A549 treated with dexamethasone at 1 μM for 4 hours (cell line): ENCODE results near the gene BACE2. TPM values are rescaled to one million over a fixed set of nuclear protein-coding genes. Genes with fewer than 3 reads are reported as not detected.

ENCODE experiments used
- total RNA-seq: library from RNA; stranded (reverse); fragments of 200-300 nt; extraction: Qiagen RNA extraction; gene quantifications from 5 replicates; pipeline ENCODE4 v1.2.3, GENCODE V29; 2022

Gene BACE2
- 22.3 to 24.5 TPM (median 23.6 TPM) in 5 replicates for total RNA-seq

DNA sequence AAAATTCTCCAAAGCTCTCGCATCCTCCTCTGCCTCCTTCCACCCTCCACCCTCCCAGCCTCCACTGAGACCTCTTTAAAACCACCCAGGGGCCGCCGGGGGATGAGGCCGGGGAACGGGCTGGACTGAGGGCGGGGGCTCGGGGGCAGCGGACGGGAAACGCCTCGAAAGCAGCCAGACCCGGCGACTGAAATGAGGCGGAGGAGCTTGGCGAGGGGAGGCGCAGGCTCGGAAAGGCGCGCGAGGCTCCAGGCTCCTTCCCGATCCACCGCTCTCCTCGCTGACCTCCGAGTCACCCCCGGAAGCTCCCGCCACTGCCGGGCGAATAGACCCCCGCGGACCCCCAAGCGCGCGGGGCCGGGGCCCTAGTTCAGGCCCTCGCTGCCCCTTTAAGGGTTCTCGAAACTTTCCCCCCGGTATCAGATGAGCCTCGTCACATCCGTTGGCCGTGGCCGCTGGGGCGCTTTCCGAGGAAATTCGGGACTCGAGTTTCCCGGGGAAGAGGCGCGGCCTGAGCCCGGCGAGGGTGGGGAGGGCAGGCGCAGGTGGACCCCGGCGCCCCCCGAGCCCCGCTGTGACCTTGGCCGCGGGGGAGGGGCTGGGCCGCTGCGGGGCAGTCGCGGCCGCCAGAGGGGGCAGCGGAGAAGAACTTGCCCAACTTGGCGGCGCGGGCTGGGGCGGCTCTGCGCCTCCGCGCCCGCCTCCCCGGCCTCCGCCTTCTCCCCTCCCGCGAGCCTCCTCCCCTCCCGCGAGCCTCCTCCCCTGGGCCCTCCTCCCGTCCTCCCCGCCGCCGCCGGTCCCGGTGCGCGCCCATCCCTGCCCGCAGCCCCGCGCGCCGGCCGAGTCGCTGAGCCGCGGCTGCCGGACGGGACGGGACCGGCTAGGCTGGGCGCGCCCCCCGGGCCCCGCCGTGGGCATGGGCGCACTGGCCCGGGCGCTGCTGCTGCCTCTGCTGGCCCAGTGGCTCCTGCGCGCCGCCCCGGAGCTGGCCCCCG lies at the start of gene BACE2:
BACE2 (plus strand) TSS at position 813 of the 995 bp plus-strand sequence; CDS start at position 917, 104 bp downstream.

DNA sequence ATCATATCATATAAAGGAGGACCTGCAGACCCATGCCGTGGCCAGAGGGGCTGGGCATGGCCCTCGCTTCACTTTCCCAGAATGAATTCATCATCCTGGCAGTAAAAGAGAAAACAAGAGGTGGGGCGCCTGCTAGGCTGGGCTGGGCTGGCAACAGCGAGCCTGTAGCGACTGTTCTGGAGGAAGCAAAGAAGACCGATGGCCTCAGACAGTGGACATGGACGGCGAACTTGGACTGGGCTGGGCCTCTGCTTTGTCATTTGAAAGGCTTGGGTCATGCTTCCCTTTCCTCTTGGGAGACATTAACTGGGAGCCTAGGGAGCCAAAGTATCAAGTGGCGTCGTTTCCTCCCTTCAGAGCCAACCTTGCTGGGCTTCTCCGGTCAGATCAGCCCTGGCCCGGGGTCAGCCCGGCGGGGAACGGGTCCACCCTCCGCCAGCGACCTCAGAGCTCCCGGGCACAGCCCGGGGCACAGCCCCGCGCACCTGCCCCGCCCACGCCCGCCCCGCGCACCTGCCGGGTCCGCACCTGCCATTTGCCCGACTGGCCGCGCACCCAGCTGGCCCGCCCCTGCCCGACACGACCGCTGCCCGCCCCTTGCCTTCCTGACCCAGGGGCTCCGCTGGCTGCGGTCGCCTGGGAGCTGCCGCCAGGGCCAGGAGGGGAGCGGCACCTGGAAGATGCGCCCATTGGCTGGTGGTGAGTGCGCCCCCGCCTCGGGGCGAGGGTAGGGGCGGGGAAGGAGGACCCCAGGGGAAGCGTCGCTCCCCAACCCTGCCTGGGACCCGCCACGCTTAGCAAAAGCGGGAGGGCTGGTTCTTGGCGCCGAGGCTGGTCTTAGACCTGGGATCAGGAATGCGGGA lies 148.5 kb downstream of the BACE2 start, which contains the start of gene FAM3B:
FAM3B (plus strand) TSS at position 602 of the 863 bp plus-strand sequence; CDS start at position 681, 79 bp downstream.

Other genes with a start within 250 kb of the BACE2 start
- gene FAM3B, start 148.6 kb downstream of the BACE2 start, total RNA-seq = 0.09 TPM in 1 of 5 replicates, not detected in the others
- gene MX2, start 193.9 kb downstream of the BACE2 start, total RNA-seq = 0.06 to 0.14 TPM (median 0.14 TPM) in 3 of 5 replicates, not detected in the others